ENCODE results near the gene HNRNPH3.
"Not testable (repeated sequence)": the region's sequence is repeated elsewhere in the genome, so short reads cannot be mapped to it uniquely, and the experiment has no call there.

Gene HNRNPH3

GRCh38 chr10:68331455-68332258, at the start of gene HNRNPH3:
TSS of gene HNRNPH3 (plus strand) at chr10:68332064. CDS start at chr10:68337222, 5,158 bp downstream.
- DNase-seq (ENCODE audit: low read depth) = peak; percentile 95

GRCh38 chr10:68284062-68285001, 47.5 kb upstream of the HNRNPH3 start:
- no peak for DNase-seq (ENCODE audit: low read depth)

- DNase-seq (ENCODE audit: low read depth) = no peak
These were observed 43.1 kb upstream of the HNRNPH3 start for GRCh38 chr10:68288717-68289116.

- DNase-seq (ENCODE audit: low read depth) = no peak
These were observed 41.1 kb upstream of the HNRNPH3 start for GRCh38 chr10:68290736-68291135.

GRCh38 chr10:68296843-68297663, 34.8 kb upstream of the HNRNPH3 start:
- no peak for DNase-seq (ENCODE audit: low read depth)

GRCh38 chr10:68301301-68301700, 30.6 kb upstream of the HNRNPH3 start:
- no peak for DNase-seq (ENCODE audit: low read depth)

GRCh38 chr10:68301790-68302502, 29.9 kb upstream of the HNRNPH3 start:
- DNase-seq (ENCODE audit: low read depth) = no peak

- no peak for DNase-seq (ENCODE audit: low read depth)
These were observed 29.4 kb upstream of the HNRNPH3 start for GRCh38 chr10:68302503-68302823.

GRCh38 chr10:68302871-68303270, 29.0 kb upstream of the HNRNPH3 start:
- no peak for DNase-seq (ENCODE audit: low read depth)

GRCh38 chr10:68303849-68304412, 27.9 kb upstream of the HNRNPH3 start:
- DNase-seq (ENCODE audit: low read depth) = no peak

GRCh38 chr10:68305854-68306253, 26.0 kb upstream of the HNRNPH3 start:
- no peak for DNase-seq (ENCODE audit: low read depth)

GRCh38 chr10:68310531-68310930, 21.3 kb upstream of the HNRNPH3 start:
- no peak for DNase-seq (ENCODE audit: low read depth)

- not testable (repeated sequence) for DNase-seq (ENCODE audit: low read depth)
These were observed 16.9 kb upstream of the HNRNPH3 start for GRCh38 chr10:68314930-68315329.

- DNase-seq (ENCODE audit: low read depth) = no peak
These were observed 16.3 kb upstream of the HNRNPH3 start for GRCh38 chr10:68315582-68315981.

- DNase-seq (ENCODE audit: low read depth) = no peak
These were observed 13.4 kb upstream of the HNRNPH3 start for GRCh38 chr10:68318331-68319059.

GRCh38 chr10:68324396-68324795, 7.5 kb upstream of the HNRNPH3 start:
- DNase-seq (ENCODE audit: low read depth) = not testable (repeated sequence)

GRCh38 chr10:68327889-68328786, 3.7 kb upstream of the HNRNPH3 start:
- DNase-seq (ENCODE audit: low read depth) = no peak

GRCh38 chr10:68329506-68329861, 2.4 kb upstream of the HNRNPH3 start:
- no peak for DNase-seq (ENCODE audit: low read depth)

GRCh38 chr10:68330852-68331454, 911 bp upstream of the HNRNPH3 start:
- no peak for DNase-seq (ENCODE audit: low read depth)
